NCI-H187 treated with DMSO at 0.1 percent for 48 hours (cell line): ENCODE measurements around the gene HAND1.

ENCODE experiments used
- DNase-seq: peaks from one replicate; lab custom pipeline; 2025; lab: John Stamatoyannopoulos, UW

HAND1 gene

DNA sequence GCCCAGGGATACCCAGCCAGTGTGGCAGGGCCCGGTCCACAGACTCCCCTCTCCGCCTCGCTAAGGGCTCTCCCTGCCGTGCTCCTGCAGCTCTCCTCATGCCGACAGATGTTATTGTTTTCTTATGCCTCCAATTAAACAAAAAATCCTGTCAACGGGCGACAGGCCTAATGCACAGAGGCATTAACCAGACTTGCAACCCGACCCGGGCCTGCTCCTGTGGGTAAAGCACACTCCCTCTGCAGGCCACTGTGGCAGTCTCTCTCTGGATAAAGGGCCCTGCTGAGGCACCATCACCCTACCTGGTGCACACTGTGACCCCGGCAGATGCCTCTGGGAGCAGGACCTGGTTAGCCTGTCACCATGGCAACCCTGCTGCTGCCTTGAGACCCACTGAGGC lies 27.5 kb upstream of the HAND1 start:
- no peak for DNase-seq

DNA sequence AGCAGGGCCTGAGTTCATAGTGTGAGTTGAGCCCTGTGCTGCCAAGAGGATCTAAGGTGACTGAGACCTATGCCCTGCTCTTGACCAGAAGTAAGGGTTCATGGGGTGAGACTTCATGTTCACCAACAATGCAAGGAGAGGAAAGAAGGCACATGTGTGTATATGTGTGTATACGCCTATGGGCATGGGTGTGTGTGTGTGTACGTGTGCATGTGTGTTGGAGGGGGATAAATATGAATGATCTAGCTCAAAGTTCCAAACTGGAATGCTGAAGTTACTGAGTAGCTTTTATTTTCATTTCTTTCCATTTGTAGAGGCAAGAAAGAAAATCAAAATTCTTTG lies 25.6 kb upstream of the HAND1 start:
- no peak for DNase-seq

DNA sequence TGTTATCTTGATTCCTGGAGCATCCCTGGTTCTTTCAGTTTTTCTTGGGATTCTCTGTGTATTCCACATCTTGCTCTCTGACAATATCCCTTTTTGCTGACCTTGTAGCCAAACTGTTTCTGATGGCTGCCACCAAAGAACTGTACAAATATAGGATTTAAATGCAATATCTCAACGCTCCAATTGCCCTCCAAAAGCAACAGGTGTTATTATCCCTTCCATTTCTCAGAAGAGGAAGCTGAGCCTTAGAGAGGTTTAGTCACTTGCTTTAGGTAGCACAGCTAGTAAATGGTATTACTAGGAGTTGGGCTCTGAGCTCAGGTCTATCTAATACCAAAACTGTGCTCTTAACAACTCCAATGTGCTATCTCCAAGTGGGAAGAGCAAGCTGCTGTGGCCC lies 24.2 kb upstream of the HAND1 start:
- no peak for DNase-seq

DNA sequence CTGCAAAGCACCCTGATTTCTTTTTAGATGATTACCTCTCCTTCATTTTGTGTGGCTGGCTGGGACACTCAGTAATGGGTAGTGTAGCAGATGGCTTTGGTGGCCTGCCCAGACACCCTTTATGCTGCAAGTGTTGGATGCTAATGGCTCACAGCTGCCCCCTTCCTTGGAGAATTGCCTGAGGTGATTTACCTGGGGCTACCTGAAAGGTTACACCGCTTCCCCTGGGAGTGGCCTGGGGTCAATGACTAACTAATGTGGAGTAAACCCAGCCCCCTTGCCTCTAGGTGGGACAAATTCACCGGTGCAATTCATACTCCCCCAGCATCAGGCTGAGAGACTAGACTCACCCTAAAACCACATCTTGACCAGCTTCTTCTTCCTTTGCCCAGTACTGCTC lies 23.5 kb upstream of the HAND1 start:
- no peak for DNase-seq

DNA sequence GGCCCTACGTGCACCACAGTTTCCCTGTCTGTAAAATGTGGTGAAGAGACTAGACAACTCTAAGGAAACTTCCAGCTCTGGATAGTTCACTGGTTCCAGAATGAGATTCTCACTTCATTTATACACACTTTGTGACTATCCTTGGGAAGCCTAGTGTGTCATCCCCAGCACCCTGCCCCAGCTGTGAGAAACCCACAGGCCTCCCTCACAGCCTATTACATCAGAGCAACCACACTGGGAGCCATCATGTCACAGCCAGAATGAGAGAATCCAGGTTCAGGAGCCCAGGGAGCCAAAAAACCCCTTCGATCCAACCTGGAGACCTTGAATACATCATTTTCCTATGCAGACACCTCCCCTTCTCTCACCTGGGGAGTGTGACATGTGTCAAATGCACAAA lies 21.0 kb upstream of the HAND1 start:
- no peak for DNase-seq

DNA sequence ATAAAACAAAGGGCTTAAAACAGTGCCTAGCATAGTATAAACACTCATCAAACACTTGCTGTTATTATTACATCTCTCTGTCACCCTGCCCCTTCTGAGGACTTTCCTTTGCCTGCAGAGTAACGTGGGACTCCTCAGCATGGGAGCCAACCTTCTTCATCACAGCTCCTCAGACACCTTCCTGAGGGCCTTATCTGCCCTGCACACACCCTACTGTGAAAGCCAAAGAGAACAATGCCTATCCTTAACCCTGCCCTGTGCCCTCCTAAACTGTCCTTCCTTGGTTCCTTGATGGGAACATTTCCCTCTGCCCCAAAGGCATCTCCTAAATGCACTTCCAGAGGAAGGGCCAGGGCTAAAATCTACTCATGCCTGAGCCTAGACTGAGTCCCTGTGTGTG lies 20.6 kb upstream of the HAND1 start:
- no peak for DNase-seq

DNA sequence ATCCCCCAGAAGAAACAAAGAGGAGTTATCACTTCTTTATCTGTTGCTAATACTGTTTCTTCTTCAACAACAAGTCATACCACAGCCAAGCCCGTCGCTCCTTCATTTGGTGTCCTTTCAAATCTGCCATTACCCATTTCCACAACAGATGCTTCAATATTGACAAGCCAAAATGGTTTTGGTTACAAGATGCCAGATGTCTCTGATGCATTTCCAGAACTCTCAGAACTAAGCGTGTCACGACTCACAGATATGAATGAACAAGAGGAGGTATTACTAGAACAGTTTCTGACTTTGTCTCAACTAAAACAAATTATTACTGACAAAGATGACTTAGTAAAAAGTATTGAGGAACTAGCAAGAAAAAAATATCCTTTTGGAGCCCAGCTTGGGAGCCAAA lies 16.0 kb upstream of the HAND1 start:
- no peak for DNase-seq

DNA sequence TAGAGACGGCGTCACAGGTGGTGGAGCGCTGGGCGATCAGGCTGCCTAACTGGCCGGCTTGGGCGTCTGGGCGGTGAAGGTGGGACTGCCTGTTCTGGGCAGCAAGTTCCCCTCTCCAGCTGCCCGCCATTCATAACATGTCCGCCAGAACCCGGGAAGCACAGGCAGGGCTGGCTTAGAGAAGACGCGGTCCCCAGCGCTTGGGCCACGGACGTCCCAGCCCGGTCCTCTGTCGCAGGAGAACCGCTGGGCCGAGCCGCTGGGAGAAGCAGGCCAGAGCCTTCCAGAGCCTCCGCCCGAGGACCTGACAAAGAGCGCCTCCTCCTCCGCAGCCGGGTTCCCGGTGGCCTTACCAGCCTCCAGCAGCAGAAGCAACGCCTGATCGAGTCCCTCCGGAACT lies 15.2 kb upstream of the HAND1 start:
- DNase-seq = no peak

DNA sequence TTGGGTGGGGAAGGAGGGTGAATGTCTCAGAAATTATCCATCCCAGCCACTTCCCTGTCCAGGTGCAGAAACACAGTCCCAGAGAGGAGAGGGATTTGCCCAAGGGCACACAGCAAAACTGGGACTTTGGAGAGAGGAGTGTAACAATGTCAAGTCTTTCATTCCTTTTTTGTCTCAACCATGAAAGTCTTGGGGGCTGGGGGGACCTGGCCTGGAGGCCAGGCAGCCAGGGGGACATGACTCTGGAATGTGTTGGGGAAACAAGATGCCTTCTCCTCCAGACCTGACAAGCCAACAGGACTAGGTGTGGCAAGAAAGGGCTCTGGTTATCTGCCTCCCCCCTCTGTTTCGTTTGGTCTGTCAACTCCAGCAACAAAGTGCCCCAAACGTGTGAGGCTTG lies 13.9 kb upstream of the HAND1 start:
- DNase-seq = no peak

DNA sequence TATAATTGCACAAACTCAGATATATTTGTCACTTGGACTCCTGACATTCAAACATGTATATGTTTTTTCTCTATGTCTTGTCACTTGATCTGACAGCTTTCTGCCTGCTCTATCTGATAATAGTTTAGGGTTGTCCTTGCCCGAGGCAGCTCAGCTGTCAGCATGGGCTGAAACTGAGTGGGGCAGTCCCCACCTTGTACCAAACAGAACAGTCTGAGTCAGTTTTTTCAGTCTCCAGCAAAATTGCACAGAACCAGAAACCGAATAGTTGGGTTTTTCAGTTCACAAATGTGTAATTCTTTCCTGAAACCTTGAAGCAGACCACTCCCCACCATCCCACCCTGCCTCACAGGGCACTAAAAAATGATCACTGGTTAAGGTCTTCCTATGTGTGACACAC lies 9.5 kb upstream of the HAND1 start:
- no peak for DNase-seq

DNA sequence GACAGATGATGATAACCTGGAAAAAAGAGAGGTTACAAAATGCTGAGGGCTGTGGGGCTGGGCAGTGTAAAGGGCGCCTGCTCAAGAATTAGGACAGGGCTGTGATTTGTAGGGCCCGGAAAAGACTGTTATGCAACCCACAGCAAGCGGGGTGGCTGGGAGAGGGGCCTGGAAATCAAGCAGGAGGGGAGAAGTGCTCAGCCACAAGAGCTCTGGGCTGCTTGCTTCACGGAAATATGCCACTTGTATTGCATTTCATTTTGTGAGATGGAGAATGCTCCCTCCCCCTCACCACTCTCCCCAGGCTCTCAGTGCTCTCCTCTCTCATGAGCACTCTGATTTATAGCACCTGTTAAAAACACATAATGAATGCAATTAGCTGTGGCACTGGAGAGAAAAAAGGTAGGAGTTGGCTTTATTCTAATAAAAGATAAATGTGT lies 8.4 kb upstream of the HAND1 start:
- peak; percentile 89 for DNase-seq

DNA sequence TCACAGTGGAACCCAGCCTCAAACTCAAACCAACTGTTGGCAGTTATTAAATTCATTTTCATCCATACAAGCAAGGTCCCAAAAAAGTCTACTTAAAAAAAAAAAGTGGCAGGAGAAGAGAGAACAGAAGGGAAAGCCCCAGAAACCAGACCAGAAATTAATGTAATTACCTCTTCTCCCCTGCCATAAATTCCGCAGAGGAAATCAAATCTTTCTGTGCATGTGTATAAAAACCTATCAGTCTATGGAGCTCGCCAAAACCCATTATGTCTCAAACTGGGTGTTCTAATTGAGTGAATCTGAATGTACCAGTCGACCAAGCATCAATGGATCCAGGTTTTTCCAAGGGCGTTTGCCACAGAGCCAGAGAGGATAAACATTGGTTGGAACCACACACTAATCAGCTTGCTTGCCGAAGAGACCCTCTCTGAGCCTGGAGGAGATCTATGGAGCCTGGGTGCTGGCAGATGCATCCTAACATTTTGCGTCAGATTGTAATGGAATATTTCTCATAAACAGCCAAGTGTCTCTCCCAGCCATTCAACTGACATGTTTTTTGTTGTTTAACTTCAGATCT lies 7.9 kb upstream of the HAND1 start:
- DNase-seq = peak; percentile 51

DNA sequence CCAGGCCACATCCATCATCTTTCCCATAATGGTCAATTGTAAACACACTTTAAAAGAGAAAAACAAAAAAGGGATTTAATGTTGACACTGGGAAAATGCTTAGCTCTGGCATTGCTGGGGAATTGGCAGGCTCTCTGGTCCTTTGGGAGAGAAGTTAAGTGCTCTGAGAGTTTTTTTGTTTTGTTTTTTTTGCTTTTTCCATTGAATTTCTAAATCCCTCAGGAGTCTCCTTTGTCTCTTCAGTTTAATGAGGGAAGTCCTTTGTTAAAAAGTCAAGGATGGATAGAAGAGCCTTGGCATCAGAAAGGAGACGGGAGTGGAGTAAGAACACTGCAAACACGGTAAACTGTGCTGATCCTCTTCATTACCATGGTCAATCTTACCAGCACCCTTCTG lies 7.1 kb upstream of the HAND1 start:
- DNase-seq = peak; percentile 36

DNA sequence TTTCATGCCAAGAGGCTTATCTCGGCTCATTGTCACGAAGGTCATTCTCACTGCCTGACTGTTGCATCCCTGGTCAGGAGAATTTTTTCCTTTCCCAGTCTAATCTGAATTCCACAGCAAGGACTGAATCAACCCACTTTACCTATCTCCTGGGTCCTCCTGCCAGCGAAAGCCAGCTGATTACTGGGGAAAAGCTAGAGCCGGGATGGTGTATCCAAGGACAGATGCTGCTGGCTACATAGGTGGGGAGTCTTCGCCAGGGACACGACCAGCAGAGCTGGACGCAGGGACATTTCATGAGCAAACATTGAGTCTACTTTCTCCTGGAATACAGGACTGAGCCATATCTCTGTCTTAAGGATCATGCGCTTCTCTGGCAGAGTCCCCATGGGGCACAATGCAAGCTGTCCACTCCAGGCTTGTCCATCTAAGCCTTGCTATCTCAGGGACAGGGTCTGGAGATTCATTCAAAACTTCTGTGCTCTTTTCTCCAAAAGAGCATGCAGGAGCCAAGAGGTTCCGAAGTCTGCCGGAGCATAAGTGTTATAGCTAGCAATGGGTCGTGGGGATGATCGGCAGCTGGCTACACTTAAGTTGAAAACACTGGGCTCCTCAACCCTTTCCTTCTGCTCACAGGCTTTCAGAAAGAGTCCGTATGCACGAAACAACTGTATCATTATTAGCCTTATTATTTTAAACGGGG lies 6.5 kb upstream of the HAND1 start:
- DNase-seq = peak; percentile 25

DNA sequence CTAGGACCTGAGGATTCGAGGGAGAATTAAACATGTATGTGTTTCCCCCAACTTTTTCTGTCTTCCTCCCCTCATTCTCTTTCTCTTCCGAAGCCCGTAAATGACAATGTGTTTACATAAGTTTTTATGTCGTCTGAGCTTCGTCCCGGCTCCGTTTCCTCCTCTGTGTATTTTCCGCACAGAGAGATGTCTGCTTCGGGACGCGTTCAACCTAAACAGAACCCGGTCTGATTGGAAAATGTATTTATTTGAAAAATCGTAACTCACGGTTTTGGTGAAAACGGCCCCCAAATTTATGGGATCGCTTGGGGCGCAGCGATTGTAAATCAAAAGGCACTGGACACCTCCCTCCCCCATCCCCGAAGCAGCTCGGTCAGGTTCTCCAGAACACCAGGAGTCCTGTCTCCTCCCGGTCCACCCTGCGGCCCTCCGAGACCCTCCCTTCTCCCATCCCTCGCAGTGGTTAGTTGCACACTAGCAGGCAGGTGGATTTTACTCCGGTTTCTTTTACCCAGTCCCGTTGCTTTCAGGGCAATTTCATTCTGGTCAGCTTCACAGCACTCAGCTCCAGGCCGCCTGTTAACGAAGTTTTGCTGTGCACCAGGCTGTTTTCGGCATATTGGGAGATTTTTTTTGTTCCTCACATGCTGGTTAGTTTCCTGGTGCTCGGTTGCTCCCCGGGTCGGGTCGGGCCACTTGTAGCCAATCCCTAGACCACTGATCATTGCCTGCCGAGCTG lies 5.8 kb upstream of the HAND1 start:
- DNase-seq = no peak

DNA sequence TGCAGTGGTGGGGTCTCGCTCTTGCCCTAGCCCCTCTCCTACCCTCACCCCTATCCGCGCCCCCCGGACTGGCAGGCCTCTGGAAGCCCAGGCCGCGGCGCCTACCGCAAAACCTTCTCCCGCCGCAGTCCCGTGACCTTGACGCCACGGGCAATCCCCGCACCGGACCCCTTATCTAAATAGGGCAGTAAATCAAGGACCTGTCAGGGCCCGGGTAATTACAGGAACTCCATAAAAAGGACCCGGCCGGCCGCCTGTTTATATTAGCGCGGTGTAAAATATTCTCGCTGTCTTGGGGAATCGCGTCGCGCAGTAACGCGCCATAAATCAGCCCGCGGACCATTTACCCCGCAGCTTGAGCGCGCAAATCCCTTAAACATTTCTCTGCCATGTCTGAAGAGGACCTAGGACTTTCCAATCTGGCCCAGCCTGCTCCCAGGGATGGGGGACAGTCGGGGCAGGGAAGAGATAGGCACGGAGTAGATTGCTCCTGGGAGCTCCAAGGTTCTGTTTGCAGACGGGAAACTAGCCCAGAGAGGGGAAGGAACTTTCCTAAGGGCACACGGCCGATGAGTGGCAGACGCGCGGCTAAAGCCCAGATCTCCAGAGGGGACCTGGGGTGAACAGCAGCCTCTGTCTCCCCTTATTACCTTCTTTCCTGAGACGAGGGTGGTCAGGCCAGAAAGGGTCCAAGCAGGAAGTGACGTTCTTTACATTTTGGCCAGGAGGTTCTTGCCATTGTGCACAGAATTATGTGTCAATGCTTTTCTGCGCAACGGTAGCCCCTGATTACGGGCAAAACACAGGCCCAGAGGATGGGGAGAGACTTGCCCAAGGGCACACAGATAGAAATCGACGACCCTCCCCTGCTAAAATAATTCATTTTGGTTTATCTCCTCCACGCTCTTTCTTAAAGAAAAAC lies 4.8 kb upstream of the HAND1 start:
- DNase-seq = no peak

DNA sequence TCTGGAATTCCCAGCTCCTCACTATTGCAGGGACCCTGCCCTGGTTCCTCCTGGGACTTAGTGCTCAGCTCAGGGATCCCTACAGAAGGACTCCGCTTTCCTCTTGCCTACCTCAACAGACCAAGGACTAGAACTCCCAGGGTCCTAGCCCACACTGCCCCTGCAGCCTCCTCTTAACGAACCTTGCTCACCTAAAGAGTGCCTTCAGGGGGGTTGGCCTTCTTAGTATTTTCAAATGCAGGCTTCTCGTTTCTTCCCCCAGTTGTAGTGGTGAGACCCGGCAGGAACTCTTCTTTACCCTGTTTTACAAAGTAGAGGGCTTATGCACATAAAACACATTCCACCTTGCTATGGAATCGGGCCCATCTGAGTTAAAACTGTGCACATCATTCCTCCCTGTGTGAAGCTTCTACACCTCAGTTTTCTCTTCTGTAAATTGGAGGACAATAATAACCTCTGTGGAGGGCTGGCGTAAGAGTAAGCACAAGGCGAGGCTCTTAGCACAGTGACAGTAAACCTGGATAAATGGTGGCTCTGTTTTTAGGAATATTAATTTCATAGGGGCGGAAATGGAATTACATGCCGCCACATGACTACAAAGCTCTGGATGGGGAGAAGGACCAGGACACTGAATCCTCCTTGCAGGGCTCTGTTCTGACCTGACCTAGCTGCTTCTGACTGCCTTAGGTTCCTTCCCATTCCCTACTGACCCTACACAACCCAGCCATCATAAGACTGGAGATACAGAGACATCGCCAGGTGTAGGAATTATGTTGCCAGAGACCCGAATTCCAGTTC lies 3.8 kb upstream of the HAND1 start:
- DNase-seq = no peak

DNA sequence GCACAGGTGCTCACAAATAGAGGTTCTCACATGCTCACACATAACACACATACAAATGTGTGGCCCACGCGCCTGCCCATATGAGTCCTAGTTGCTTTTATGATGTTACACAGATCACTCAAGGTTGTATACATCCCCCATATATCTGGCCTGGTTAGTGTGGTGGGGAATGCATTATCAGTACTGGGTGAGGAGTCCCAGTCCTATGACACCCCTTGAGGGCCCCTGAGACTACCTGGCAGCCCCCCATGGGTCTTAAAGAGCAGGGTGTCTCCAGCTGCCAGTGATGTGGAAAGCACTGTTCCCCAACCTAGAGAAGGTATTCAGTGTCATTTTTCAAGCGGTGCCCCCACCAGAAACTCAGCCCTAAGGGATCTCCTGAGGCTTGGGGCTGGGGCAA lies 2.8 kb upstream of the HAND1 start:
- no peak for DNase-seq

DNA sequence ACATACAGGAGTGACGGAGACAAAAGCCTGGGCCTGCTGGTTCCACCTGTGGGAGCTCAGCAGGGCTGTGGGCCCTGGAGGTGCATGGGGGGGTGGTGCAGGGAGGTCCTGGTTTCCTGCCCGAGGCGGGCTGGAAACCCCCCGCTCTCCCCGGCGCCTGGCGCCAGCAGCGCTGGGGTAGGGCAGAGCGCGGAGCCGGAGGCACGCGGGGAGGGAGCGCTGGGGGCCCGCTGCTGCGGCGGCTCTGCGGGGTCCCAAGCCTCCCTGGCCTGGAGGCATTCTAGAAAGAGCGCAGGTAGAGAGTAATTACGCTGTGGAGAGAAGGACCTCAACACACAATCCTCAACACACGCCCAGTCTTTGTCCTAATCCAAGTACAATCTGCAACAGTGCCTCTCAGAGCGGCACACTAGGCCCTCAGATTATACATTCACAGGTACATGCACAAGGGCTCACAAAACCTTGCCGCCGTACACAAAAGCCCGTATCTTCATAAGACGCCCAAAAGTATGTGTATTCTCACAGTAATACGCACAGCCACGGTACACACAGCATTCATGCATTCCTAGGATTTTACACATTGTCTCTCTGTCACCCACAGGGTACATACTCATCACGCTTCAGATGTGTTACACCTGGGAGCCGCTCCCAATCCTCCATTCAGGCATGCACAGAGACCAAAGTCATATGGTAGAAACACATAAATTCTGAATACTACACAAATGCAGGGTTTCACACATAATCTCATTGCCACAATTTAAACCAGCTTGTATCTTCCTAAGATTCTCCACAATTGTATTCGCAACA lies 2.1 kb upstream of the HAND1 start:
- DNase-seq = no peak

DNA sequence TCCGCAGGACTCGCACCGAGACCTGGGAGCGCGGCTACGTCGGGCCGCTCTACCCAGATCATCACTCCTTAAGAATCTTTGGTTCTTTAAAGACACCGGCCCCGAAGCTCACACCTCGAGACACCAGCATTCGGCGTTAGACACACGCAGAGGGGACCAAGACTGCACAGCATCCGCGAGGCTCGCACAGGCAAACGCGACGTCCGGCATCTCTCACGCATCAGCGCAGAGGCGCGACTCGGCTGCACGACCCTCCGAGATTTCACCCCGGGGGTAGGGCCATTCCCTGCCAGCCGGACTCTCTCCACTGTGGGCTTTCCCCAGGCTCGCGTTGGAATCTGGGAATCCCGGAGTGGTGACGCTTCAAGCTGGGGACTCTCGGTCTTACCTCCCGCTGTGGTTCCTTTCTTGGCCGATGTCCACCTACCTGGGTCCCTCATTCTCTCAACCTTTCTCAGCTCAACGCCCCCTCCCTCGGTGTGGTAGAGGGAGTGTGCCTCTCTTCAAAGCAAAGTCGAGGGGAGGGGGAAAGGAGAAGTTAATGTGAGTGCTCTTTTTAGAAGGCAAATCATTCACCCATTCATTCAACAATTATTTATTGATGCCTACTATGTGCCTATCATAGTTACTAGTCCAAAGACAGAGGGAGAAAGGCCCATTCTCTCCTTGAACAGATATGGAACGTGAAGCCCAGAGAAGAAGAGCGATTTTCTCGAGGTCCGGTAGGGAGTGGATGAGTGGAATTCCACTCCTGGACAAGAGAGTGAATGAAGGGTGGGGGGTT lies 1.3 kb upstream of the HAND1 start:
- no peak for DNase-seq
